T-helper 2 cell (primary cell): Measurements from ENCODE around the gene DGCR8.
"Not testable (repeated sequence)": the region's sequence is repeated elsewhere in the genome, so short reads cannot be mapped to it uniquely, and the experiment has no call there.

Source experiments
- DNase-seq, 5 experiments: peaks; one replicate each; pipeline versions ENCODE4 v3.0.0 to v3.0.0-alpha.2; 2012 to 2022

The DGCR8 gene

DNA sequence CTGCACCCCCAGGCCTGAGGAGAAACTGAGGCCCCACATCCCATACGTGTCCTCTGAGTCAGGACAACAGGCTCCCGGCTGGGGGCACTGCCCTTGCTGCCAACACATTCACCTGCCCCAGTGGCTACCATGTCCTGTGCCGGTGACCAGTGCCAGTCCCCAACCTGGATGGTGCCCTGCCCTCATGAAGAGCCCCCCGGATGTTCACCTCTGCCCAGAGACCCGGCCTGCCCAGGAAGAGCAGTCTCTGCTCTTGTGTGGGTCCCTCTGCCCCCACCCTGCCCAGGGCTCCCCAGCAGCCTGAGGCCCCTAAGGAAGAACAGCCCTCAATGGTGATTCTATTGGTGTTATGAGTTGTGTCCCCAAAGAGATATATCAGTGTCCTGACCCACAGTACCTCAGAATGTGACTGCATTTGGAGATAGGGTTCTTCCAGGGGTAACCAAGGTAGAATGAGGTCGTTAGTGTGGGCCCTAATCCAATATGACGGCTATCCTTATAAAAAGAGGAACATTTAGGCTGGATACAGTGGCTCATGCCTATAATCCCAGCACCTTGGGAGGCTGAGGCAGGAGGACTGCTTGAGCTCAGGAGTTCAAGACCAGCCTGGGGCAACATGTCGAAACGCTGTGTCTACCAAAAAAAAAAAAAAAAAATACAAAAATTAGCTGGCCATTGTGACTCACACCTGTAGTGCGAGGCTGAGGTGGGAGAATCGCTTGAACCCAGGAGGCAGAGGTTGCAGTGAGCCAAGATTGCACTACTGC, 13.2 kb upstream of the DGCR8 start:
- DNase-seq = no peak

DNA sequence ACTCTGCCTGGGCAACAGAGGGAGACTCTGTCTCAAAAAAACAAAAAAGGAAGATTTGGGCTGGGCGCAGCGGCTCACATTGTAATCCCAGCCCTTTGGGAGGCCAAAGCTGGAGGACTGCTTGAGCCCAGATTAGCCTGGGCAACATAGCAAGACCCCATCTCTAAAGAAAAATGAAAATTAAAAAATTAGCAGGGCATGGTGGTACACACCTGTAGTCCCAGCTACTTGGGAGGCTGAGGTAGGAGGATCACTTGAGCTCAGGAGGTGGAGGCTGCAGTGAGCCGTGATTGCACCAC, 12.7 kb upstream of the DGCR8 start:
- DNase-seq = not testable (repeated sequence)

DNA sequence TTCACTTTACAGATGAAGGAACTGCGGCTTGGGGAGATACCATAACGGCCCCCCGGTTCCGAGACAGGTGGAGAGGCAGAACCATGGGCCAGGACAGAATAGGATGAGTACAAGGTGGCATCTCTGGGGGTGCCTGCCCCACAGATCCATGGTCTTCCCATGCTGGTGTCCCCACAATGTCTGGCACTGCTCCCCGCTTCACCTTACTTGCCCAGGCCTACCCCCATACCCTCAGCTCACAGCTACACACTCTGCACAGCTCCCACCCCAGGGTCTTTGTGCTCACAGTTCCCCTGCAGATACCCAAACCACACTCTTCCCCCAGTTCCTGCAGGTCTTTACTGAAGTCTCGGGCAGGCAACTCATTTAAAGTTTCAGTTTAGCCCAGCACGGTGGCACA, 11.4 kb upstream of the DGCR8 start:
- DNase-seq = no peak

DNA sequence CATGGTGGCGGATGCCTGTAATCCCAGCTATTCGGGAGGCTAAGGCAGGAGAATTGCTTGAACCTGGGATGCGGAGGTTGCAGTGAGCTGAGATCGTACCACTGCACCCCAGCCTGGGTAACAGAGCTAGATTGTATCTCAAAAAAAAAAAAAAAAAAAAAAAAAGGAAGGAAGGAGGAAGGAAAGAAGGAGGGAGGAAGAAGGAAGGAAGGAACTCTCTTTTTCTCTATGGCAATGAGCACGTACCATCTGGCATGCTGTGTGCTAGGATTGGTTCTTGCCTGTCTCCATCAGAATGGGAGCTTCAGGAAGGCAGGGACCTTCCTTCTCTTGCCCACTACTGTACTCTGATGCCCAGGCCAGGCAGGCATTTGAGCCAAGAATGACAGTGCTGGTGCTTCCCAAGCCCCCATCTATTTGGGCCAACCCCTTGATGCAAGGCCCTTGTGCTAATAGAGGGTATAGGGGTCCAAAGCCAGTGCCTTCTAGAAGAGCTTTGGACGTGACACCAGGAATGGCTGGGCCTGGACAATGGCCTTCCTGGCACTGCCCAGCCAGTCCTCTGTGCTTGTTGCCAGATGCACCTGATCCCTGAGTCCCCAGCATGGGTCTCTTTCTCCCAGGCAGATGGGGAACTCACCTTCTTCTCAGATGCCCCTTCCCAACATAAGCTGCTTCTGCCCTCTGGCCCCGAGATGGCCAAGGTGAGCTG, 10.6 kb upstream of the DGCR8 start:
- DNase-seq = no peak

DNA sequence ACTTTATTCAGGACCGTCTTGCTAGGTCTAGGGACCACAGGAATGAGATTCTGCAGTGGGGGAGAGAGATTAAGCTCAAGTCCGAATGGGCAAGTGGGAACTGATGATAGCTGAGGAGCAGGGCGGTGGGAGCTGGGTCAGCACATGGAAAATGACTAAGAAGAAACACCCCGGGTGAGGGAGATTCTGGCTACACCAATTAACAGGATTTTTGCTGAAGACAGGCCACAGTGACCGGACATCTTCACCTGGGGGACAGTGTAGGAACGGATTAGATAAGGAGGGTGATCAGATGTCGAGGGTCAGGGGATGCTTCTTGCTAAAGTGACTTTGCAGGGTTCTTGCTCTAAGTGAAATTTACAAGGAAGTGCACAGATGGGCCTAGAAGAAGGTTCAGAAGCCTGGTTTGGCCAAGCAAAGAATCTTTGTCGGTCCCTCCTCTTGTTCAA, 8.5 kb upstream of the DGCR8 start:
- no peak for DNase-seq

- DNase-seq = no peak
These were observed 3.3 kb upstream of the DGCR8 start for GRCh38 chr22:20076627-20077172.

DNA sequence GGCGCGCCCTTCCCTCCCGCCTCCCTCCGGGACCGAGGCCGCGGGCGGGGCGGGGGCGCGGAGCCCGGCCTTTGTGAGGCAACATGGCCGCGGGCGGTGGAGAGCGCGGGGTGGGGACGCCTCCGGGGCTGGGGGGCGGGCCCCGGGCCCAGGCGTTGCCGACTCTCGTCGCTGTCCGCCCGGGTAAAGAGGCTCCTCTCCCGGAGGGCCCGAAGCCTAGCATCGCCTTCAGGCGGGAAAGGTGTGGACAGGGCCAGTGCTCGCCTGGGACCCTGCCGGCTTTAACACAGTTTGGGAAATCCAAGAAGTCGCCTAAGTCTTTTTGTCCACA, 369 bp downstream of the DGCR8 start:
- peak; percentile 53 to 86 (median 70) for DNase-seq

GRCh38 chr22:20080776-20081654, 974 bp downstream of the DGCR8 start:
- DNase-seq = peak in 1 of 5 experiments; percentile 29

DNA sequence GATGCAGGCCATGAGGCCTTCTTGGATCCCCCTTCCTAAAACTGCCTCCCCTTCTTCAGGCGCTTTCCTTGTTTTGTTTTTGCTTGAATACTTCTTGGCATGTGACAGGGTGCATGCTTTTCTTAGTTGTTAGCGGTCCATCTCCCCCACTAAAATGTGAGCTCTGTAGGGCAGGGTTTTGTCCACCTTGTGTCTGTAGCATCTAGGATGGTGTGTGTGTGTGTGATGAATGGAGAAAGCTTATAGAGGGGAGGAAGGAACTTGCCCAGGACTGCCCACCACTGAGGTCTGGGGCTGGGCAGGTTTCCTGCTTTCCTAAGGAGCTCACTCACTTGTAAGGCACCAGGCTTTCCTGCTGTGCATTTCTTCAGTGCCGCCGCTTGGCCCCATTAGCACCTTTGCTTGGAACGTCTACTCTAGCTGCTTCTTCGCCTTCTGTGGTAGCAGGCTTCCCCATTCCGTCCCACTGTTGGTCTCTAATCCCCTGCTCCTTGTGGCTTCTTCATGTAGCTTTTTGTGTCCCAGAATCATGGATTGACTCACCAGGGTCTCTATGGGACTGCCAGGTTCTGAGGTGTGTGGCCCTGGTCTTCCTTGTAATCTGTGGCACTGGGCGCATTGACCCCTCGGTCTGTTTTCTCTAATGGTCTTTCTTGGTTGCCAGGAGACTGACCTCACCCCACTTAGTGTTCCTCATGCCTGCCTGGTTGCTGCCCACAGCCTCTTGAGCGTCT, 3.3 kb downstream of the DGCR8 start:
- no peak for DNase-seq

- DNase-seq = no peak
These were observed 4.0 kb downstream of the DGCR8 start for GRCh38 chr22:20083891-20084546.

DNA sequence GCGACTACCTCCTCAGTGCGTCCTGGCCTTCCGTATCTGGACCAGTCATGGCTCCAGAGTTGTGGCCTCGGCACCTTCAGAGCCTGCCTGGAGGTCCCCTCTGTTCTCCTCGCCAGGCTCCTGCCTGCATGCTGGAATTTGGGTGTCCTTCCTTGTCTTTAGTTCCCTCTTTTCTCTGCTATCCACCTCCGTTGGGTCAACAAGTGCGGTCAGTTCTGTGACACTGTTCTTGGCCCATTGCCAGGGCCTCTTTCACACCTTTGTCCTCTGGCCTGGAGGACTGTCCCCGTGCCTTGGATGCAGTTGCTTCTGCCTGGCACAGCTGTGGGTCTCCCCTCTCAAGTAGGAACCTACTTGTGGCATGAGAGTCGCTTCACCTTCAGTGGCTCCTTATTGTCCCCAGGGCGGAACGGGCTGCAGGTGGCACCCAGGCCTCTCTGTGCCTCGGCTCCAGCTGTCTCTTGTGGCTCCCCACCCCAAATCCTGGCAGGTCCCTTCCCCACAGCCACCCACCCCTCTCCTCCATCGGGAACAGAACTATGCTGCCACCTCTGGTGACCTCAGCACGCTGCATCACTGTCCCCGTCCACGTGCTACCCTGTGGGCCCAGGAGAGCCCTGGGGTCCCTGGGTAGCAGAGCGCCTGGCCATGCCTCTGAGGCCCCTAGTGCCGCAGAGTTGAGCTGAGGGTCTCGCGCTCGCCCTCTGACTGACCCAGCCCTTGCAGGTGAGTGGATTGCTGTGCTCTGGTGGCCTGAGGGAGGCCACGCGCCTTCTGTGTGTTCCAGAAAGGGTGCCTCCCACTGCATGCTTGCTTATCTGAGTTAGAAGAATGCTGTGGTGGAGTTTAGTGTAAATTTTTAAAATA, 4.7 kb downstream of the DGCR8 start:
- DNase-seq = peak in 1 of 5 experiments; percentile 30

DNA sequence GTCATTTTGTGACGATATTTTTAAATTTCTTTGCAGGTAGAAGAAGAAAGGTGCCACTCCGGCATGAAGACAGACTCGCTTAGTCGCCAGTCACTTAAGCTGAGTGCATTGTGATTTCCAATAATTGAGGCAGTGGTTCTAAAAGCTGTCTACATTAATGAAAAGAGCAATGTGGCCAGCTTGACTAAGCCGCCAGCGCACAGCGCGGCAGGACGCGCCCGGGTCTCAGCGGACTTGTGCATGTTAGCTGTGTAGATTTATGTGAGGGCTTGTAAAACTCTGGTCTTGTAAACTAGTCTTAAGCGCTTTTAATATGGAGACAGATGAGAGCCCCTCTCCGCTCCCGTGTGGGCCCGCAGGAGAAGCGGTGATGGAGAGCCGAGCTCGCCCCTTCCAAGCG, 5.6 kb downstream of the DGCR8 start:
- DNase-seq = no peak

DNA sequence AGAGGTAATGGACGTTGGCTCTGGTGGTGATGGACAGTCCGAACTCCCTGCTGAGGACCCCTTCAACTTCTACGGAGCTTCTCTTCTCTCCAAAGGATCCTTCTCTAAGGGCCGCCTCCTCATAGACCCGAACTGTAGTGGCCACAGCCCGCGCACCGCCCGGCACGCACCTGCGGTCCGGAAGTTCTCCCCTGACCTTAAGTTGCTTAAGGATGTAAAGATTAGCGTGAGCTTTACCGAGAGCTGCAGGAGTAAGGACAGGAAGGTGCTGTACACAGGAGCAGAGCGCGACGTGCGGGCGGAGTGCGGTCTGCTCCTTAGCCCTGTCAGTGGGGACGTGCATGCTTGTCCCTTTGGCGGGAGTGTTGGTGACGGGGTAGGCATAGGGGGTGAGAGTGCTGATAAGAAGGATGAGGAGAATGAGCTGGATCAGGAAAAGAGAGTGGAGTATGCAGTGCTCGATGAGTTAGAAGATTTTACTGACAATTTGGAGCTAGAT, 6.1 kb downstream of the DGCR8 start:
- no peak for DNase-seq

DNA sequence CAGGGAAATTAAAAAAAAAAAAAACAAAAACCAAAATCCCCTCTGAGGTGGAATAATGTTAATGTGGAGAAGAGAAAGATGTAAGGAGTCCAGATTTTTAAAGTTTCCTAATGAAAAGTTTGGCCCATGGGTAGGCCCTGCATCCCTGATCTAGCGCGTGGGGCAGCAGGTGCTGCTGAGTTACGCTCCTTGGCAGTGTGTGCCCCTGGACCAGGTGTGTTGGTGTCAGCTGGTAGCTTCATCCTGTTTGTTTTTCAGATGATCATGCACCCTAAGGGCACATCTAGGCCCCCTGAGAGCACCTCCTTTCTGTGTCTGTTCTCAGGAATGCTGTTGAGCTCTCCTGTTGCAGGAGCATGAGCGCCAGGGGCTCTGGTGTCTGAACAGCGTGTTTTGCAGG, 6.7 kb downstream of the DGCR8 start:
- DNase-seq = no peak

DNA sequence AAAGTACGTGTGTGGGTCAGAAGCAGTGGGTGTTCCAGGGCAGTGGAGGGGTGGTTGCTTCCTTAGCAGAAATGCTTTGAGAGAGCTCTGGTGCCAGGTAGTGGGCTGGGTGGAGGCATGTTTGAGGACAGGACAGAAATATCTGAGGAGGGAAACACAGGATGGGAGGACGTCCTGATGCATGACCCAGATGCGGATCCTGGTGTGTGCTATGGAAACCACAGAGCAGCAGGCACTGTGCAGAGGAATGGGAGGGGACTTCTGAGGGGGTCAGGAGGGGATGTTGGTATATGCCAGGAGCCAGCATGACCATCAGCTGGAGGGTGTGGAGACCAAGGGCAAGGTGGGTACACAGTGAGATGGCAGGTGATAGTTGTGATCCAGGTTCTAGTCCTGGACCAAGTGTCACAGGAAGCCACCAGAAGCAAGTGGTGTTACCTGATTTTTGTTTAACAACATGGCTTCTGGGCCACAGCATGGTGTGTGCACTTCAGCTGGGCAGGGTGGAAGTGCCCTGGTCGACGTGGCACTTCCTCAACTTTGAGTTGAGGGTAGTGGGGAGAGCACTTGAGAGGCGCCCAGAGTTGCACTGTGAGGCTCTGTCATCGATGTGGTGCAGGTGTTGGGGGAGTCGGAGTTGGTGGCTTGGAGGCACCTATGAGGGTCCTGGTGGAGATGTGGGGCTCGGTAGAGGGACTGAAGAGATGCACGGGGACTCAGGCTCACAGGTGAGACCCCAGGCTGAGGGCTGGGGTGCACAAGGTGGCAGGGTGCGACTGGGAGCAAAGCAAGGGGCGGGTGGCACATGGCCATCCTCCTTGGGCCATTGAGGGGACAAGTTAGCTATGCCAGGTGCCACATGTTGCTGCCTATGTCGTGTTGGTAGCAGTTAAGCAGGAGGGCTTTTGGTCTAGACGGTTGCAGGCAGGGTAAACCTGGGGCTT, 7.5 kb downstream of the DGCR8 start:
- DNase-seq = peak in 1 of 5 experiments; percentile 40

GRCh38 chr22:20088263-20088648, 8.2 kb downstream of the DGCR8 start:
- no peak for DNase-seq

DNA sequence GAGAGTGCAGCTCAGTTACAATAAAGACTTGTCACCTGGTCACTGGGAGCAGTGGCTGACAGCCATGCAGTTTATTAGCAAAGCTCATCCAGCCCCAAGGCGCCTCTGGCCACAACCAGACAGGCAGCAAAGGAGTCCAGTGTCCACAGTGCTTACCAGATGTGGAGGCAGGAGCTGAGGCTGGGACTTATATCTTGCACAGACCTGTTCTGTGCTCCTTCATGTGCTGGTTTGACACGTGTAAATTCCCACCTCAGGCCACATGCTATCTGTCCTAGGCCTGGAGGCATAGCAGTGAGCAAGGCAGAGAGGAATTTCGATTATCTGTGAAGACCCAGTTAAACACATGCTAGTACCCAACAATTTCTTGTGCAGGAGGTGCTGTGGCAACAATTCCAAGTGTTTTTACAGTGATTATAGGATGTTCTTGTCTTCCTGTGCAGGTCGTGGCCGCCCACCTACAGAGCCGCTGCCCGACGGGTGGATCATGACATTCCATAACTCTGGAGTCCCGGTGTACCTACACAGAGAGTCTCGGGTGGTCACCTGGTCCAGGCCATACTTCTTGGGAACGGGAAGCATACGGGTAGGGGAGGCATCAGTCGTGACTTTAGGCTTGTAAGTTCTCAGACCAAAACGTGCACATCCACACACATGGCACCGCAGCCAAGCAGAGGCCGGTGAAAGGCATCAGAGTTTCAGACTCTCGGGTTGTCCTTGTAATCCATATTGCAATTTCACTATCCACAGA, 9.4 kb downstream of the DGCR8 start:
- no peak for DNase-seq

- DNase-seq = peak in 1 of 5 experiments; percentile 54
These were observed 10.1 kb downstream of the DGCR8 start for GRCh38 chr22:20089977-20090729.
